HCT116 (cell line): ENCODE results near the gene ATG5. TPM values are rescaled to one million over a fixed set of nuclear protein-coding genes. Genes with fewer than 3 reads are reported as not detected.

ENCODE experiments used
- ATAC-seq: fragments of 200-7000 bp; cut with Tn5 transposase; 2 replicates; pipeline ENCODE4 v1.9.1; 2020; ENCODE audit warnings: mild to moderate bottlenecking, moderate library complexity
- BruUV-seq: library from RNA; stranded (reverse); fragments of 400-500 nt; replicated peaks from 2 replicates; lab custom pipeline; 2021; lab: Mats Ljungman, UMichigan
- CTCF ChIA-PET: fragments of 300-600 bp; sonication (Branson Sonifier 250); formaldehyde crosslinking; loops from one replicate; lab custom pipeline; 2021; ENCODE audit warnings: antibody characterized with exemption; lab: Charles Lee
- POLR2A ChIA-PET: fragments of 300-600, 350-600 bp; sonication (Branson Sonifier 250); formaldehyde crosslinking; loops from one replicate; lab custom pipeline; 2021; ENCODE audit warnings: antibody characterized with exemption; lab: Charles Lee
- RAD21 ChIA-PET, 2 experiments: fragments of 300-600 bp; sonication (Branson Sonifier 250); formaldehyde crosslinking; loops; one replicate each; lab custom pipeline; 2023; ENCODE audit warnings: low total read pairs in 2 of 2; ENCODE audit not compliant: uncharacterized antibody in 2 of 2, unreplicated experiment in 2 of 2, low non-redundant PET in 1 of 2; lab: Charles Lee
- DNase-seq: peaks from one replicate; pipeline ENCODE4 v3.0.0-alpha.2; 2010; ENCODE audit warnings: low read depth, low spot score
- H2AFZ ChIP-seq: fragments of 200-600 bp; shearing (Covaris generic), sonication (generic); 2 replicates; pipeline ENCODE4 v1.6.1; 2017; ENCODE audit warnings: low read depth, mixed run types, mixed read lengths, antibody characterized with exemption, low read length; ENCODE audit not compliant: poor library complexity, severe bottlenecking
- H3K27ac ChIP-seq: 2 replicates; pipeline ENCODE4 v1.5.1; 2012; ENCODE audit warnings: low read depth, low read length
- H3K27me3 ChIP-seq: fragments of 200-600 bp; sonication (generic); 2 replicates; pipeline ENCODE4 v1.6.1; 2016; ENCODE audit warnings: mixed run types, low read length, mixed read lengths; ENCODE audit not compliant: insufficient read depth
- H3K36me3 ChIP-seq, 2 experiments: fragments of 200-500 bp in 1 of 2; fragments of 200-600 bp in 1 of 2; sonication (Bioruptor generic) in 1 of 2; sonication (generic) in 1 of 2; 2 replicates each; pipeline versions ENCODE4 v1.5.1 to v1.6.1; 2014 to 2016; ENCODE audit warnings: low read length in 2 of 2, inconsistent platforms in 1 of 2, mixed read lengths in 1 of 2, mixed run types in 1 of 2; ENCODE audit not compliant: insufficient read depth in 2 of 2, control insufficient read depth in 1 of 2
- H3K4me1 ChIP-seq, 2 experiments: fragments of 200-600 bp in 1 of 2; sonication (generic) in 1 of 2; 2 replicates each; pipeline versions ENCODE4 v1.5.1 to v1.6.1; 2012 to 2017; ENCODE audit warnings: low read length in 2 of 2, inconsistent platforms in 1 of 2, mild to moderate bottlenecking in 1 of 2, mixed read lengths in 1 of 2, mixed run types in 1 of 2, moderate library complexity in 1 of 2; ENCODE audit not compliant: insufficient read depth in 2 of 2, control insufficient read depth in 1 of 2
- H3K4me2 ChIP-seq: fragments of 200-600 bp; sonication (generic); 2 replicates; pipeline ENCODE4 v1.6.1; 2017; ENCODE audit warnings: mixed run types, low read length, mixed read lengths
- H3K4me3 ChIP-seq, 2 experiments: fragments of 200-600 bp in 1 of 2; sonication (generic) in 1 of 2; replicated peaks in 1 of 2; 2 replicates each; pipeline ENCODE4 v1.5.1; 2011 to 2016; ENCODE audit warnings: low read length in 2 of 2, control low read depth in 1 of 2, low read depth in 1 of 2, mild to moderate bottlenecking in 1 of 2, mixed read lengths in 1 of 2, mixed run types in 1 of 2
- H3K79me2 ChIP-seq: fragments of 200-600 bp; sonication (generic); 2 replicates; pipeline ENCODE4 v1.6.1; 2017; ENCODE audit warnings: mild to moderate bottlenecking, mixed run types, low read length, moderate library complexity, mixed read lengths; ENCODE audit not compliant: insufficient read depth
- H3K9ac ChIP-seq: fragments of 200-600 bp; sonication (generic); 2 replicates; pipeline ENCODE4 v1.6.1; 2016; ENCODE audit warnings: low read length, mixed read lengths
- H3K9me2 ChIP-seq: fragments of 200-600 bp; sonication (generic), shearing (Covaris generic); 2 replicates; pipeline ENCODE4 v1.6.1; 2017; ENCODE audit warnings: mixed run types, mild to moderate bottlenecking, moderate library complexity; ENCODE audit not compliant: insufficient read depth
- H3K9me3 ChIP-seq, 2 experiments: fragments of 200-500 bp in 1 of 2; fragments of 200-600 bp in 1 of 2; sonication (Bioruptor generic) in 1 of 2; sonication (generic) in 1 of 2; 2 replicates each; pipeline ENCODE4 v1.6.1; 2014 to 2017; ENCODE audit warnings: low read length in 2 of 2, mixed read lengths in 2 of 2, inconsistent platforms in 1 of 2, low read depth in 1 of 2, mild to moderate bottlenecking in 1 of 2, mixed run types in 1 of 2, moderate library complexity in 1 of 2; ENCODE audit not compliant: control insufficient read depth in 1 of 2, insufficient read depth in 1 of 2
- H4K20me1 ChIP-seq: fragments of 200-600 bp; sonication (generic), shearing (Covaris generic); 2 replicates; pipeline ENCODE4 v1.6.1; 2017; ENCODE audit warnings: mixed run types, mild to moderate bottlenecking, moderate library complexity; ENCODE audit not compliant: insufficient read depth
- CBX3 ChIP-seq: IDR thresholded peaks from 2 replicates; pipeline ENCODE4 v1.6.1; 2012; ENCODE audit warnings: low read depth
- CEBPB ChIP-seq: IDR thresholded peaks from 2 replicates; pipeline ENCODE4 v1.6.1; 2012; ENCODE audit warnings: low read depth
- EGR1 ChIP-seq: IDR thresholded peaks from 2 replicates; pipeline ENCODE4 v1.6.1; 2012; ENCODE audit warnings: low read depth
- ELF1 ChIP-seq: IDR thresholded peaks from 2 replicates; pipeline ENCODE4 v1.6.1; 2012; ENCODE audit warnings: low read depth, borderline replicate concordance
- EZH2 ChIP-seq: fragments of 200-600 bp; sonication (generic); IDR thresholded peaks from 2 replicates; pipeline ENCODE4 v1.6.1; 2017; ENCODE audit warnings: antibody characterized with exemption, mixed run types
- EZH2phosphoT487 ChIP-seq: fragments of 200-600 bp; IDR thresholded peaks from 2 replicates; pipeline ENCODE4 v1.6.1; 2018; ENCODE audit warnings: antibody characterized with exemption, borderline replicate concordance
- FOSL1 ChIP-seq: IDR thresholded peaks from 2 replicates; pipeline ENCODE4 v1.6.1; 2012; ENCODE audit warnings: low read depth
- JUND ChIP-seq: IDR thresholded peaks from 2 replicates; pipeline ENCODE4 v1.6.1; 2012
- MAX ChIP-seq: IDR thresholded peaks from 2 replicates; pipeline ENCODE4 v1.6.1; 2012
- RAD21 ChIP-seq: IDR thresholded peaks from 2 replicates; pipeline ENCODE4 v1.6.1; 2012; ENCODE audit warnings: low read depth, mild to moderate bottlenecking
- SIN3A ChIP-seq: IDR thresholded peaks from 2 replicates; pipeline ENCODE4 v1.6.1; 2012; ENCODE audit warnings: low read depth
- SP1 ChIP-seq: IDR thresholded peaks from 2 replicates; pipeline ENCODE4 v1.6.1; 2012; ENCODE audit warnings: low read depth
- ZFX ChIP-seq: fragments of 450-650 bp; IDR thresholded peaks from 2 replicates; pipeline ENCODE4 v1.6.1; 2017
- ZNF274 ChIP-seq: fragments of 200-500 bp; sonication (Bioruptor generic); IDR thresholded peaks from 2 replicates; pipeline ENCODE4 v1.6.1; 2014; ENCODE audit warnings: mild to moderate bottlenecking, low read depth, low read length, inconsistent platforms
- intact Hi-C: fragments of 100-400 bp; cut with micrococcal nuclease; formaldehyde crosslinking; loops from 2 replicates; pipeline ENCODE4 v1.10.0; 2022
- total RNA-seq: library from RNA; stranded (reverse); gene quantifications from one replicate; pipeline ENCODE4 v1.2.1, GENCODE V29; 2021; ENCODE audit not compliant: unreplicated experiment
- TF ChIP-seq, protein P1 (sequence below): IDR thresholded peaks from 2 replicates; pipeline ENCODE4 v1.6.1; 2012; ENCODE audit warnings: low read depth
- TF ChIP-seq, protein P2 (sequence below): IDR thresholded peaks from 2 replicates; pipeline ENCODE4 v1.6.1; 2012

The ATG5 gene
- total RNA-seq, 1 experiment from 2014 or later: 39.6 TPM

DNA sequence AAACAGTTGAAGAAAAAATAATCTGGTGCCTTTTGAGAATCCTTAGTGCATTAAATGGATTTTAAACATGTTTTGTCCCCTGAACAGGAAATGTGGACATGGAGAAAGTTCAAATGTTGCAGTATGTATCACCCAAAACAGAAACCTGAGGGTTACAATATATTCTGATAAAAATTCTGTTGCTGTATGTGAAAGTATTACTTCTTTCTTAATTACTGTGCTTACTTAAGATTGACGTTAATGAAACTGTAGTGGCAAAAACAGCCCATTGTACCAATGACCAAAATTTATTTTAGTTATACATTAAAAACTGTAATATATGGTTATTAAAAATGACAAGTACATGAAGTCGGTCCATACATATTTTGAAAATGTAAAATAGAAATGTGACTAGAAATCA lies 138.8 kb downstream of the ATG5 start:
- intact Hi-C loops: no loop called here
- BruUV-seq: no TSS peak
- CTCF ChIA-PET: no interaction called here

More for the DNA sequence above, 138.8 kb downstream of the ATG5 start:
- no peak overlapping the region for H3K4me2 ChIP-seq
- TF ChIP-seq RAD21 (no peak), CBX3 (no peak), EGR1 (no peak), EZH2phosphoT487 (no peak), ELF1 (no peak), MAX (no peak), JUND (no peak), SP1 (no peak), ZNF274 (no peak), ZFX (no peak), EZH2 (no peak), CEBPB (no peak), FOSL1 (no peak), SIN3A (no peak)
- TF ChIP-seq, protein P1, sequence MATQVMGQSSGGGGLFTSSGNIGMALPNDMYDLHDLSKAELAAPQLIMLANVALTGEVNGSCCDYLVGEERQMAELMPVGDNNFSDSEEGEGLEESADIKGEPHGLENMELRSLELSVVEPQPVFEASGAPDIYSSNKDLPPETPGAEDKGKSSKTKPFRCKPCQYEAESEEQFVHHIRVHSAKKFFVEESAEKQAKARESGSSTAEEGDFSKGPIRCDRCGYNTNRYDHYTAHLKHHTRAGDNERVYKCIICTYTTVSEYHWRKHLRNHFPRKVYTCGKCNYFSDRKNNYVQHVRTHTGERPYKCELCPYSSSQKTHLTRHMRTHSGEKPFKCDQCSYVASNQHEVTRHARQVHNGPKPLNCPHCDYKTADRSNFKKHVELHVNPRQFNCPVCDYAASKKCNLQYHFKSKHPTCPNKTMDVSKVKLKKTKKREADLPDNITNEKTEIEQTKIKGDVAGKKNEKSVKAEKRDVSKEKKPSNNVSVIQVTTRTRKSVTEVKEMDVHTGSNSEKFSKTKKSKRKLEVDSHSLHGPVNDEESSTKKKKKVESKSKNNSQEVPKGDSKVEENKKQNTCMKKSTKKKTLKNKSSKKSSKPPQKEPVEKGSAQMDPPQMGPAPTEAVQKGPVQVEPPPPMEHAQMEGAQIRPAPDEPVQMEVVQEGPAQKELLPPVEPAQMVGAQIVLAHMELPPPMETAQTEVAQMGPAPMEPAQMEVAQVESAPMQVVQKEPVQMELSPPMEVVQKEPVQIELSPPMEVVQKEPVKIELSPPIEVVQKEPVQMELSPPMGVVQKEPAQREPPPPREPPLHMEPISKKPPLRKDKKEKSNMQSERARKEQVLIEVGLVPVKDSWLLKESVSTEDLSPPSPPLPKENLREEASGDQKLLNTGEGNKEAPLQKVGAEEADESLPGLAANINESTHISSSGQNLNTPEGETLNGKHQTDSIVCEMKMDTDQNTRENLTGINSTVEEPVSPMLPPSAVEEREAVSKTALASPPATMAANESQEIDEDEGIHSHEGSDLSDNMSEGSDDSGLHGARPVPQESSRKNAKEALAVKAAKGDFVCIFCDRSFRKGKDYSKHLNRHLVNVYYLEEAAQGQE: no peak
- TF ChIP-seq, protein P2, sequence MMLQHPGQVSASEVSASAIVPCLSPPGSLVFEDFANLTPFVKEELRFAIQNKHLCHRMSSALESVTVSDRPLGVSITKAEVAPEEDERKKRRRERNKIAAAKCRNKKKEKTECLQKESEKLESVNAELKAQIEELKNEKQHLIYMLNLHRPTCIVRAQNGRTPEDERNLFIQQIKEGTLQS: no peak
- ATAC-seq (no peak), DNase-seq (no peak)
- no peaks in the 10 kb centered on the region for H3K9me2 ChIP-seq
- H3K36me3 ChIP-seq: no peaks in the 10 kb centered on the region
- no peak overlapping the region for H3K27ac ChIP-seq
- no peak overlapping the region for H3K4me3 ChIP-seq
- RAD21 ChIA-PET: no interaction called here
- no peak overlapping the region for H2AFZ ChIP-seq
- H3K79me2 ChIP-seq: no peaks in the 10 kb centered on the region
- POLR2A ChIA-PET: no interaction called here
- H3K4me1 ChIP-seq: peaks cover 0 to 6% of the 10 kb centered on the region in 2 experiments; a peak in 1 of 4 replicates
- H3K27me3 ChIP-seq: no peaks in the 10 kb centered on the region
- no peak overlapping the region for H3K9ac ChIP-seq
- 0 out of 2 replicates have a peak, but pooled peaks cover 2% of the 10 kb centered on the region for H4K20me1 ChIP-seq
- no peaks in the 10 kb centered on the region for H3K9me3 ChIP-seq
